ENCODE data around the gene CCND2.

CCND2 gene

DNA sequence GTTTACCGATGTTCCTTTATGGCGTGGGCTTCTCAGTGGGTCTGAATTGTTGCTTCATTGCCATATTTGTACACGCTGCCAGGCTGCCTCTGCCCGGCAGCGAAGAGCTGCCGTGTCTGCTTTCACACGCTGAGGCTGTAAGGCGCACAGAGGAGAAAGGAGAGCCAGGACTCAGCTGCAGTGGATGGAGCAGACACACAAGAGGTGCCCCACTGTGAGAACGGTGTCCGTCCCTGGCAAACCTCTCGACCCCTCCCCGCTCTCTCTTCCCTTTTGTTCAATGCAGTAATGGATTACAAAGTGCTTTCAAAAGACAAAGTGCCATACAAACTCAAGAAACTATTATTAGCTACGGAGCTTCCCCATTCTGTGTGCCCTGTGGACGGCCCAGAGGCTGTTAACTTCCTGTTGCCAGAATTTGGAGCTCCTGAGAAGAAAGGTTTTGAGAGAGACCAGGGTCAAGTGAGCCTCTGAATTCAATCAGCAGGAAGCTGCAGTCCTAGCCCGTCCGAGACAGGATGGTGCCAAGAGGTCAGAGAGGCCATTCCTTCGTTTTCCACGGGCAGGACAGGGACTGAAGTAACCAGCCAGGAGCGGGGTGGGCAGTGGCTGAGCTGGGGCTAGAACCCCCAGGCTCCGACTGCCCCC is 15.8 kb downstream of the CCND2 start:
- ChIA-PET POLR2A (interaction anchor here (0.6 to 1.1 kb wide), 3 partner anchors 13 to 493 kb away, joined by 3 to 4 read pairs (median 3); no protein-coding TSS in a partner anchor), CTCF (interaction anchor here (1.1 to 2.1 kb wide), 7 partner anchors 8 to 404 kb away, joined by 3 to 17 read pairs (median 6); no protein-coding TSS in a partner anchor)
- Histone ChIP-seq H3K4me3 (ENCODE audit: control insufficient read depth in 1 of 7, extremely low read depth in 1 of 7, insufficient read depth in 4 of 7, low read depth in 2 of 7, low read length in 6 of 7) (peak overlapping the region in 5 of 7 experiments; percentile 8 to 47 (median 39)), H3K27ac (ENCODE audit: insufficient read depth in 1 of 2, low read depth in 1 of 2, low read length in 2 of 2, poor library complexity in 1 of 2, severe bottlenecking in 2 of 2) (peak overlapping the region in 1 of 2 experiments; percentile 8), H3K9me3 (ENCODE audit: control extremely low read depth in 1 of 5, control insufficient read depth in 4 of 5, insufficient read depth in 2 of 5, low read depth in 1 of 5, low read length in 4 of 5) (no peaks in the 10 kb centered on the region), H3K36me3 (ENCODE audit: control insufficient read depth in 4 of 4, insufficient read depth in 4 of 4, low read length in 3 of 4) (peaks cover 18 to 96% (median 73%) of the 10 kb centered on the region in 4 experiments), H3K4me1 (ENCODE audit: control extremely low read depth in 1 of 4, control insufficient read depth in 4 of 4, insufficient read depth in 4 of 4, low read length in 3 of 4) (peaks cover 0 to 70% (median 54%) of the 10 kb centered on the region in 4 experiments), H3K27me3 (replicated peaks in 2 of 5; ENCODE audit: control insufficient read depth in 4 of 5, insufficient read depth in 5 of 5, low read length in 4 of 5) (no peaks in the 10 kb centered on the region)
- WGBS (ENCODE audit: insufficient coverage): 23% methylated on average over 16 of the region's 20 CpGs
- DNase-seq: peak in 2 of 3 donors; percentile 68 to 75

- Histone ChIP-seq H3K27ac (ENCODE audit: insufficient read depth in 1 of 2, low read depth in 1 of 2, low read length in 2 of 2, poor library complexity in 1 of 2, severe bottlenecking in 2 of 2) (peak overlapping the region in 1 of 2 experiments; percentile 8), H3K9me3 (ENCODE audit: control extremely low read depth in 1 of 5, control insufficient read depth in 4 of 5, insufficient read depth in 2 of 5, low read depth in 1 of 5, low read length in 4 of 5) (no peaks in the 10 kb centered on the region), H3K4me1 (ENCODE audit: control extremely low read depth in 1 of 4, control insufficient read depth in 4 of 4, insufficient read depth in 4 of 4, low read length in 3 of 4) (peaks cover 0 to 66% (median 51%) of the 10 kb centered on the region in 4 experiments), H3K4me3 (ENCODE audit: control insufficient read depth in 1 of 7, extremely low read depth in 1 of 7, insufficient read depth in 4 of 7, low read depth in 2 of 7, low read length in 6 of 7) (peak overlapping the region in 1 of 7 experiments; percentile 39), H3K27me3 (replicated peaks in 2 of 5; ENCODE audit: control insufficient read depth in 4 of 5, insufficient read depth in 5 of 5, low read length in 4 of 5) (no peaks in the 10 kb centered on the region), H3K36me3 (ENCODE audit: control insufficient read depth in 4 of 4, insufficient read depth in 4 of 4, low read length in 3 of 4) (peaks cover 22 to 98% (median 76%) of the 10 kb centered on the region in 4 experiments)
- WGBS (ENCODE audit: insufficient coverage): 93% methylated on average over 24 of the region's 28 CpGs
- ChIA-PET POLR2A (interaction anchor here (0.6 to 1.1 kb wide), 2 partner anchors 13 to 494 kb away, joined by 3 to 4 read pairs; no protein-coding TSS in a partner anchor), CTCF (interaction anchor here (0.6 to 2.1 kb wide), 8 partner anchors 11 to 405 kb away, joined by 3 to 17 read pairs (median 6); no protein-coding TSS in a partner anchor)
- no peak for DNase-seq
Observed at GRCh38 chr12:4289998-4290790, 16.6 kb downstream of the CCND2 start.

- no peak for DNase-seq
- Histone ChIP-seq H3K27ac (ENCODE audit: insufficient read depth in 1 of 2, low read depth in 1 of 2, low read length in 2 of 2, poor library complexity in 1 of 2, severe bottlenecking in 2 of 2) (no peak overlapping the region), H3K4me1 (ENCODE audit: control extremely low read depth in 1 of 4, control insufficient read depth in 4 of 4, insufficient read depth in 4 of 4, low read length in 3 of 4) (peaks cover 0 to 43% (median 29%) of the 10 kb centered on the region in 4 experiments), H3K27me3 (replicated peaks in 2 of 5; ENCODE audit: control insufficient read depth in 4 of 5, insufficient read depth in 5 of 5, low read length in 4 of 5) (no peaks in the 10 kb centered on the region), H3K36me3 (ENCODE audit: control insufficient read depth in 4 of 4, insufficient read depth in 4 of 4, low read length in 3 of 4) (peaks cover 25 to 93% (median 73%) of the 10 kb centered on the region in 4 experiments), H3K4me3 (ENCODE audit: control insufficient read depth in 1 of 7, extremely low read depth in 1 of 7, insufficient read depth in 4 of 7, low read depth in 2 of 7, low read length in 6 of 7) (no peak overlapping the region), H3K9me3 (ENCODE audit: control extremely low read depth in 1 of 5, control insufficient read depth in 4 of 5, insufficient read depth in 2 of 5, low read depth in 1 of 5, low read length in 4 of 5) (no peaks in the 10 kb centered on the region)
- WGBS (ENCODE audit: insufficient coverage): 96% methylated on average over 14 of the region's 16 CpGs
- ChIA-PET CTCF (interaction anchor here (0.6 to 2.7 kb wide), 5 partner anchors 10 to 637 kb away, joined by 3 to 8 read pairs (median 4); no protein-coding TSS in a partner anchor), POLR2A (no interaction called here)
Observed at GRCh38 chr12:4292341-4293073, 18.9 kb downstream of the CCND2 start.

- ChIA-PET CTCF (interaction anchor here (1.8 to 2.7 kb wide), 4 partner anchors 12 to 407 kb away, joined by 4 to 8 read pairs (median 6); no protein-coding TSS in a partner anchor), POLR2A (no interaction called here)
- DNase-seq: no peak
- Histone ChIP-seq H3K4me3 (ENCODE audit: control insufficient read depth in 1 of 7, extremely low read depth in 1 of 7, insufficient read depth in 4 of 7, low read depth in 2 of 7, low read length in 6 of 7) (no peak overlapping the region), H3K27me3 (replicated peaks in 2 of 5; ENCODE audit: control insufficient read depth in 4 of 5, insufficient read depth in 5 of 5, low read length in 4 of 5) (no peaks in the 10 kb centered on the region), H3K36me3 (ENCODE audit: control insufficient read depth in 4 of 4, insufficient read depth in 4 of 4, low read length in 3 of 4) (peaks cover 25 to 93% (median 74%) of the 10 kb centered on the region in 4 experiments), H3K4me1 (ENCODE audit: control extremely low read depth in 1 of 4, control insufficient read depth in 4 of 4, insufficient read depth in 4 of 4, low read length in 3 of 4) (peaks cover 0 to 33% (median 20%) of the 10 kb centered on the region in 4 experiments), H3K27ac (ENCODE audit: insufficient read depth in 1 of 2, low read depth in 1 of 2, low read length in 2 of 2, poor library complexity in 1 of 2, severe bottlenecking in 2 of 2) (no peak overlapping the region), H3K9me3 (ENCODE audit: control extremely low read depth in 1 of 5, control insufficient read depth in 4 of 5, insufficient read depth in 2 of 5, low read depth in 1 of 5, low read length in 4 of 5) (no peaks in the 10 kb centered on the region)
- 87% methylated on average over 7 of the region's 14 CpGs for WGBS (ENCODE audit: insufficient coverage)
Observed at GRCh38 chr12:4293299-4293965, 19.9 kb downstream of the CCND2 start.

GRCh38 chr12:4293966-4294505 is 20.5 kb downstream of the CCND2 start:
- H3K4me3 ChIP-seq (ENCODE audit: control insufficient read depth in 1 of 7, extremely low read depth in 1 of 7, insufficient read depth in 4 of 7, low read depth in 2 of 7, low read length in 6 of 7): no peak overlapping the region
- H3K36me3 ChIP-seq (ENCODE audit: control insufficient read depth in 4 of 4, insufficient read depth in 4 of 4, low read length in 3 of 4): peaks cover 25 to 92% (median 72%) of the 10 kb centered on the region in 4 experiments
- no peak overlapping the region for H3K27ac ChIP-seq (ENCODE audit: insufficient read depth in 1 of 2, low read depth in 1 of 2, low read length in 2 of 2, poor library complexity in 1 of 2, severe bottlenecking in 2 of 2)
- POLR2A ChIA-PET: no interaction called here
- H3K9me3 ChIP-seq (ENCODE audit: control extremely low read depth in 1 of 5, control insufficient read depth in 4 of 5, insufficient read depth in 2 of 5, low read depth in 1 of 5, low read length in 4 of 5): no peaks in the 10 kb centered on the region
- CTCF ChIA-PET: interaction anchor here (1.0 to 2.0 kb wide), 6 partner anchors 8 to 411 kb away, joined by 3 to 7 read pairs (median 4); no protein-coding TSS in a partner anchor
- DNase-seq: no peak
- H3K27me3 ChIP-seq (replicated peaks in 2 of 5; ENCODE audit: control insufficient read depth in 4 of 5, insufficient read depth in 5 of 5, low read length in 4 of 5): no peaks in the 10 kb centered on the region
- WGBS (ENCODE audit: insufficient coverage): 66% methylated on average over 15 of the region's 16 CpGs
- peaks cover 0 to 27% (median 14%) of the 10 kb centered on the region in 4 experiments for H3K4me1 ChIP-seq (ENCODE audit: control extremely low read depth in 1 of 4, control insufficient read depth in 4 of 4, insufficient read depth in 4 of 4, low read length in 3 of 4)

DNA sequence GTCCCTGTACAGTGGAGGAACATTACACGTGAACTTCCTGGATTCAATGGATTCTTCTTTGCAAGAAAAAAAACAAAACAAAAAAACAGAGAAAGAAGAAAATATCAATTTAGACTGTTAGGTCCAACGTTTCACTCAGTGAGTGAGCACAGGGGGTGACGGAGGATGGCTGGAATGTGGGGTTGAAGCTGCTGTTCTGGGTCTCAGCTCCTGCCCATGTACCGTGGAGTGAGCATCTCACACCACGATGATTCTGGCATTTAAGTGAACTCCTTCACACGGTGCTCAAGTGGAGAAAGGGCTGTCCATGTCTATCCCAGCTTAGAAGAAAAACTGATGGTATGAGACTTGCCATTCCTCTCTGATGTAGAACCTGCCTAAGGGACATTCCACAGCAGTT is 23.2 kb downstream of the CCND2 start:
- H3K9me3 ChIP-seq (ENCODE audit: control extremely low read depth in 1 of 5, control insufficient read depth in 4 of 5, insufficient read depth in 2 of 5, low read depth in 1 of 5, low read length in 4 of 5): no peaks in the 10 kb centered on the region
- H3K27ac ChIP-seq (ENCODE audit: insufficient read depth in 1 of 2, low read depth in 1 of 2, low read length in 2 of 2, poor library complexity in 1 of 2, severe bottlenecking in 2 of 2): no peak overlapping the region
- POLR2A ChIA-PET: no interaction called here
- H3K36me3 ChIP-seq (ENCODE audit: control insufficient read depth in 4 of 4, insufficient read depth in 4 of 4, low read length in 3 of 4): peaks cover 26 to 92% (median 74%) of the 10 kb centered on the region in 4 experiments
- H3K27me3 ChIP-seq (replicated peaks in 2 of 5; ENCODE audit: control insufficient read depth in 4 of 5, insufficient read depth in 5 of 5, low read length in 4 of 5): no peaks in the 10 kb centered on the region
- CTCF ChIA-PET: interaction anchor here (0.6 kb wide), 1 partner anchor 301 kb away, joined by 3 read pairs; no protein-coding TSS in a partner anchor
- H3K4me1 ChIP-seq (ENCODE audit: control extremely low read depth in 1 of 4, control insufficient read depth in 4 of 4, insufficient read depth in 4 of 4, low read length in 3 of 4): peaks cover 0 to 15% (median 2%) of the 10 kb centered on the region in 4 experiments
- DNase-seq: no peak
- 100% methylated on average over 5 of the region's 6 CpGs for WGBS (ENCODE audit: insufficient coverage)
- no peak overlapping the region for H3K4me3 ChIP-seq (ENCODE audit: control insufficient read depth in 1 of 7, extremely low read depth in 1 of 7, insufficient read depth in 4 of 7, low read depth in 2 of 7, low read length in 6 of 7)
